SJCRH30 (cell line): ENCODE data around the gene CACNB1. TPM values are rescaled to one million over a fixed set of nuclear protein-coding genes. Genes with fewer than 3 reads are reported as not detected.
"Not testable (repeated sequence)": the region's sequence is repeated elsewhere in the genome, so short reads cannot be mapped to it uniquely, and the experiment has no call there.

Source experiments
- DNase-seq, 2 experiments: peaks; one replicate each; pipeline ENCODE4 v3.0.0-alpha.2; 2015 to 2020
- H3K27ac ChIP-seq: fragments of 250-450 bp; sonication (Bioruptor Pico); 2 replicates; pipeline ENCODE4 v1.5.1; 2020; ENCODE audit warnings: mild to moderate bottlenecking, moderate library complexity
- H3K27me3 ChIP-seq: fragments of 250-450 bp; sonication (Bioruptor Pico); 2 replicates; pipeline ENCODE4 v1.5.1; 2020; ENCODE audit warnings: mild to moderate bottlenecking, moderate library complexity
- H3K36me3 ChIP-seq: fragments of 250-450 bp; sonication (Bioruptor Pico); 2 replicates; pipeline ENCODE4 v1.5.1; 2020; ENCODE audit warnings: mild to moderate bottlenecking, moderate library complexity
- H3K4me1 ChIP-seq: fragments of 250-450 bp; sonication (Bioruptor Pico); 2 replicates; pipeline ENCODE4 v1.5.1; 2020; ENCODE audit warnings: mild to moderate bottlenecking, moderate library complexity
- H3K4me3 ChIP-seq: fragments of 250-450 bp; sonication (Bioruptor Pico); 2 replicates; pipeline ENCODE4 v1.5.1; 2020; ENCODE audit warnings: mild to moderate bottlenecking, moderate library complexity
- H3K9me3 ChIP-seq: fragments of 250-450 bp; sonication (Bioruptor Pico); replicated peaks from 2 replicates; pipeline ENCODE4 v1.5.1; 2020; ENCODE audit warnings: mild to moderate bottlenecking, moderate library complexity
- total RNA-seq: library from RNA; depleted of rRNA; stranded (reverse); fragments of >200 nt; shearing (Covaris generic); gene quantifications from 2 replicates; pipeline ENCODE4 v1.2.3, GENCODE V29; 2014

The CACNB1 gene
- total RNA-seq, 1 experiment from 2014 or later, result 8.3 TPM

DNA sequence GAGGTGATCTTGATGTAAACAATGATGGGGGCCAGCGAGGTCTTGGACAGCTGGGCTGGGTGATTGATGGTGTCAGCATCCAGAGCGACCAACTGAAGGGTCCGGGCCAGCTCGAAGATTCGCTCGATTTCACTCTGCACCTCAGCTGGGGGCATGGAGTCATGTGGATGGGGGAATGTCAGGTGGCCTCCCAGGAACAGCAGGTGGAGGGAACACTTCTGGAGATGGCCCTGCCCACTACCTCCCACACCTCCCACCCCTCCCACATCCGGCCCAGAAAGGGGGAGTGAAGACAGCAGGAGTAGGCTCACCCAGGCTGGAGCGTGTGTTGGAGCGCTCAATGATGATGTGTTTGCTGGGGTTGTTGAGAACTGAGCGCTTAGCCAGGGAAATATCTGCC is 13.7 kb downstream of the CACNB1 start:
- H3K4me3 ChIP-seq, result no peak overlapping the region
- DNase-seq, result no peak
- no peaks in the 10 kb centered on the region for H3K4me1 ChIP-seq
- no peak overlapping the region for H3K27ac ChIP-seq
- H3K36me3 ChIP-seq, result peaks cover 33% of the 10 kb centered on the region
- no peaks in the 10 kb centered on the region for H3K27me3 ChIP-seq
- no peaks in the 10 kb centered on the region for H3K9me3 ChIP-seq

DNA sequence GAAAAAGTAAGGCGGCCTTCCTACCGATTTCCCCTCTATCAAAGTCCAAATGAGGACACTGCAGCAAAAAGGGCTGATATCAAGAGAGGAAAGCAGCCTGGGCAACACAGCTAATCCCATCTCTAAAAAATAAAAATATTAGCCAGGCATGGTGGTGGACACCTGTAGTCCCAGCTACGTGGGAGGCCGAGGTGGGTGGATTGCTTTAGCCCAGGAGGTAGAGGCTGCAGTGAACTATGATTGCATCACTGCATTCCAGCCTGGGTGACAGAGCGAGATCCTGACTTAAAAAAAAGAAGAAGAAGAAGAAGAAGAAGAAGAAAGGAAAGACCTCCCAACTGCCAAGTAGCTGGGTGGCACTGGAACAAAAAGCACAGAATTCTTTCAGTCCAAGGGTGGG is 14.4 kb downstream of the CACNB1 start:
- Histone ChIP-seq H3K27ac (no peak overlapping the region), H3K36me3 (peaks cover 31% of the 10 kb centered on the region), H3K27me3 (no peaks in the 10 kb centered on the region), H3K4me3 (no peak overlapping the region), H3K9me3 (no peaks in the 10 kb centered on the region), H3K4me1 (no peaks in the 10 kb centered on the region)
- DNase-seq, result no peak

DNA sequence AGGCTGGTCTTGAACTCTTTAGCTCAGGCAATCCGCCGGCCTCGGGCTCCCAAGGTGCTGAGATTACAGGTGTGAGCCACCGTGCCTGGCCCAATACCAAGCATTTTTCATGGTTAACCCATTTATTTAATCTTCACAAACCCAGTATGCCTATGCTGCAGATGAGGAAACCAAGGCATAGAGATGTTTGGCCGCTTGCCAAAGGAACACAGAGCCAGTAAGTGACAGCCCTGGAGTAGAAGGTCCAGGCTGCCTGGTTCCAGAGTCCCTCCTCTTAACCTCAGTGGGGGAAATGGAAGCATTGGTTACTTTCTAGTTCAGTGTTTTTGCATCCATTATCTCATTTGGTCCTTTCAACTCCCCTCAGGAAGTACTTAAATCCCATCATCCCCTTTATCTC is 16.2 kb downstream of the CACNB1 start:
- Histone ChIP-seq H3K4me3 (no peak overlapping the region), H3K9me3 (no peaks in the 10 kb centered on the region), H3K36me3 (peaks cover 43% of the 10 kb centered on the region), H3K27ac (no peak overlapping the region), H3K27me3 (no peaks in the 10 kb centered on the region), H3K4me1 (no peaks in the 10 kb centered on the region)
- DNase-seq, result no peak

DNA sequence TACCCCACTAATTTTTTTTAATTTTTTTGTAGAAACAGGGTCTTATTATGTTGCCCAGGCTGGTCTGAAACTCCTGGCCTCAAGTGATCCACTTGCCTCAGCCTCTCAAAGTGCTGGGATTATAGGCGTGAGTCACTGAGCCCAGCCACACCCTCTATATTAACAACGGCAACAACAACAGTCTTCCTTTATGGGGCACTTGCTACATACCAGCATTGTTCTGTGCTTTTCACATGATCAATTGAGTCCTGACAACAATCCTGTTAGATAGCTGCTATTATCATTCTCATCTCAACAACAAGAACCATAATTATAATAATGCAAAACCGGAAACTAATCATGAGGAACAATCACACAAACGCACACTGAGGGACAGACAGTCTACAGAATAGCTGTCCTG is 18.9 kb downstream of the CACNB1 start:
- H3K36me3 ChIP-seq, result peaks cover 46% of the 10 kb centered on the region
- no peak for DNase-seq

DNA sequence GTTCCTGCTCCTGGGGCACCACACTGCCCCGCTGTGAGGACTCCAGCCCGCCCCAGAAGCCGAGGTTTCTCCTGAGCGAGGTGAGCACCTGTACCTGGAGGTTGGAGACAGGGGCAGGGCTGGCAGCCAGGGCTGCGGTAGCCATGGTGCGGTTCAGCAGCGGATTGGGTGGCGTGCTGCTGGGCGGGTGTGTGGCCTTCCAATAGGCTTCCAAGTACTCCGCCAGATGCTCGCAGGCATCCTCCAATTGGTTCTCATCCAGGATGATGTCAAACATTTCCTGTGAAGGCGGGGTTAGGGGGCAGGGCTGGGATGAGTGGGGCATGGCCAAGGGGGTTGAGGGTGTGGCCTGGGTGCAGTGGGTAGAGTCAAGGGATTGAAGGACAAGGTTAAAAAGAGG is 20.2 kb downstream of the CACNB1 start:
- H3K36me3 ChIP-seq, result peaks cover 35% of the 10 kb centered on the region
- H3K4me1 ChIP-seq, result peaks cover 9% of the 10 kb centered on the region
- no peak overlapping the region for H3K4me3 ChIP-seq
- peak; percentile 47 for DNase-seq
- no peak overlapping the region for H3K27ac ChIP-seq
- no peaks in the 10 kb centered on the region for H3K27me3 ChIP-seq
- H3K9me3 ChIP-seq, result no peaks in the 10 kb centered on the region

More for the DNA sequence above, 18.9 kb downstream of the CACNB1 start:
- no peak overlapping the region for H3K4me3 ChIP-seq
- H3K4me1 ChIP-seq, result peaks cover 9% of the 10 kb centered on the region
- no peak overlapping the region for H3K27ac ChIP-seq
- H3K9me3 ChIP-seq, result no peaks in the 10 kb centered on the region
- no peaks in the 10 kb centered on the region for H3K27me3 ChIP-seq

DNA sequence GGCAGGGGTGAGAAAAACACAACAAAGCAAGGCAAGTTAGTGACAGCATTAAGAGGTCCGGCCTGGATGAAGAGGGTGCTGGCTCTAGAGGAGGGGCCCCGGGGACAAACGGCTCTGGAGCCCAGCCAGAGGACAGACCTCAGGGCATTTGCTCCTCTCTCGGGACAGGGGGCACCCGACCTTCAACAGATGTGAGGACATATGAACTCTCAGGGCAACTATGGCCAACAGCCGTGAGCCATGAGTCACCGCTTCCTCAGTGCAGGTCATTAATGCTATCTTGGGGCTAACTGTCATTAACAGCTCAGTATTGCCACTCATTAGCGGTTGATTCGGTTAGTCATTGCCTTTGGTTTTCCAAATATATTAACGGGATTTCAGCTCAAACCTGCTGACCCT is 21.8 kb downstream of the CACNB1 start:
- no peak for DNase-seq
- H3K4me3 ChIP-seq, result no peak overlapping the region
- H3K27me3 ChIP-seq, result no peaks in the 10 kb centered on the region
- peaks cover 22% of the 10 kb centered on the region; the same call in 1 of the 2 replicates for H3K36me3 ChIP-seq
- H3K9me3 ChIP-seq, result no peaks in the 10 kb centered on the region
- no peak overlapping the region for H3K27ac ChIP-seq
- H3K4me1 ChIP-seq, result peaks cover 9% of the 10 kb centered on the region

DNA sequence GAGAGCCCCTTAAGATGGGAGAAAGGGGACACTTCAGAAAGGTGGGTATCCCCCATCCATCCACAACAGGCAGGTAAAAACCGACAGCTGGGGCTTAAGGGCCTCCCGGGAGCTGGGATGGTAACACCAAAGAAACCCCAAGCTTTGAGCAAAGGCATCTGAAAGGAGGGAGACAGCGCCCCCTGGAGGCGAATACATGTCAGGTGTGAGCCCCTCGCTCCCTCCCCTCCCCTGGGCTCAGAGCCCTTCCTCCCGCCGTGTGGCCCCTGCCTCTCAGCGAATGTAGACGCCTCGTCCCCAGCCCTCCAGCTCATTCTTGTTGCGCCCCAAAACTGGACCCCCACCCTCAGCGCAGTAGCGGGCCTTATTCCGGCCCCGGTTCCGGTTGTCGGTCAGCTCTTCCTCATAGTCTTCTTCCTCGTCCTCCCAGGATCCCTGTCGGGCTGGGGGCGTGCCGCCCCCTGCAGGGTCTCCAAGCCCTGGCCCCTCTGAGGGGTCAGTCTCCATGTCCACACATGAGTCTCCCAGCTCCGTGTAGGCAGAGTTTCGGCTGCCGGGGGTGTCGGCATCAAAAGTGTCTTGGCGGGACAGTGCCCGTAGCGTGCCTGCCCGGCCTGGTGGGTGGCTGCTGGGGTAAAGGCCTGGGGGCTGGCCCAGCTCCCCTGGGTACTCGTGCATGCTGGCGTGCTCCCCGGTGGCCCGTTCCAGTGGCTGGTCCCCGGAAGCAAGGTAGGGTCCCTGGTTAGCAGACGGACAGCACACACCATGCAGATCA is 22.4 kb downstream of the CACNB1 start:
- no peaks in the 10 kb centered on the region for H3K27me3 ChIP-seq
- no peaks in the 10 kb centered on the region for H3K9me3 ChIP-seq
- peak; percentile 71 to 87 for DNase-seq
- H3K36me3 ChIP-seq, result peaks cover 19% of the 10 kb centered on the region; the same call in 1 of the 2 replicates
- H3K27ac ChIP-seq, result no peak overlapping the region
- H3K4me3 ChIP-seq, result no peak overlapping the region
- peaks cover 9% of the 10 kb centered on the region for H3K4me1 ChIP-seq

DNA sequence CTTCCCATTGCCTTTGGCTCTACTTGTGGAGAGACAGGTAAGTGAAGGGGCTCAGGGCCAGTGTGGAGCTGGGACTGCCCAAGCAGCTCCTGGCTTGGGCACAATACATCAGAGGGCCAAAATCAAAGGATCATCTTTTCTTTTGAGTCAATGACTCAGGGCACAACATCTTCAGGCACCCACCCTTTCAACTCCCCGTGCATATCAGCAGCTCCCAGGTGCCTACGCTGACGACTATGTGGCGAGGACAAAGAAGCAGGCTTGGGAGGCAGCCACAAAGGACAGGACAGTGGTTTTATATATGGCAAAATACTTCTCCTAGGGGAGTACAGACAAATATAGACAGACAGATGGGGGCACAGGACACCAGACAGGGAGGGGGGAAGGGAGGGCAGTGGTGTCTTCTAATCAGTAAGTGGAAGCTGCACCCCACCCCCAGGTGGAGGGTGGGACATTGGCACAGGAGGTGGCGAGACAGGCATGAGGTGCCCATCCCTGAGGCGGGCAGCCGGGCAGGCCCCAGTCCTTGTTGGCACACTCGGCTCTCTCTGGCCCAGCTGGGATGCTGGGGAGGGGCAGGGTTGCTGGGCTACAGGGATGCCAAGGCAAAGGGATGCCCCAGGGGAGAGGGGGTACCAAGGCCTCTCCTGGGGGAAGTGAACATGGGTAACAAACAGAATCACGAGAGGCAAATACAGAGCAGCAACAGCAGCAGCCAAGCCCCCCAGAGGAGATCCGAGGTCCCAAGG is 23.8 kb downstream of the CACNB1 start:
- peaks cover 19% of the 10 kb centered on the region; the same call in 1 of the 2 replicates for H3K36me3 ChIP-seq
- H3K4me1 ChIP-seq, result peaks cover 9% of the 10 kb centered on the region
- H3K27me3 ChIP-seq, result no peaks in the 10 kb centered on the region
- no peak for DNase-seq
- H3K9me3 ChIP-seq, result no peaks in the 10 kb centered on the region
- no peak overlapping the region for H3K27ac ChIP-seq
- no peak overlapping the region for H3K4me3 ChIP-seq

DNA sequence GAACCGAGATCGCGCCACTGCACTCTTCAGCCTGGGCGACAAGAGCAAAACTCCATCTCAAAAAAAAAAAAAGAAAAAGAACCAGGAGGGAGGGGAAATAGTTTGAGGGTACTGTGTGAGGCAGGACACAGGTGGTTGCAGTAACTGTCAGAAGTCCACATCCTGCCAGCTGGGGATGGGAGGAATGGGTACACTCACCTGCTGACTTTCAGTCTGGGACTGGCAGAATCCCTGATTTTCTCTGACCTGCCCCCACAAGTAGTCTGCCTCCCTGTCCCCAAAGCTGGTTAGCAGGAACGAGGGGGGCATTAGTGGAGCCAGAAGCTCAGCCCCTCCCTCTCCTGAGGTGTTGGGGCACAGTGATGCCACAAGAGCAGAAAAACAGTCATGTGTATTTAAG is 24.4 kb downstream of the CACNB1 start:
- H3K4me1 ChIP-seq, result peaks cover 9% of the 10 kb centered on the region
- no peaks in the 10 kb centered on the region; the same call in 1 of the 2 replicates for H3K9me3 ChIP-seq
- peaks cover 19% of the 10 kb centered on the region; the same call in 1 of the 2 replicates for H3K36me3 ChIP-seq
- DNase-seq, result no peak
- H3K27ac ChIP-seq, result no peak overlapping the region
- H3K4me3 ChIP-seq, result no peak overlapping the region
- no peaks in the 10 kb centered on the region for H3K27me3 ChIP-seq

DNA sequence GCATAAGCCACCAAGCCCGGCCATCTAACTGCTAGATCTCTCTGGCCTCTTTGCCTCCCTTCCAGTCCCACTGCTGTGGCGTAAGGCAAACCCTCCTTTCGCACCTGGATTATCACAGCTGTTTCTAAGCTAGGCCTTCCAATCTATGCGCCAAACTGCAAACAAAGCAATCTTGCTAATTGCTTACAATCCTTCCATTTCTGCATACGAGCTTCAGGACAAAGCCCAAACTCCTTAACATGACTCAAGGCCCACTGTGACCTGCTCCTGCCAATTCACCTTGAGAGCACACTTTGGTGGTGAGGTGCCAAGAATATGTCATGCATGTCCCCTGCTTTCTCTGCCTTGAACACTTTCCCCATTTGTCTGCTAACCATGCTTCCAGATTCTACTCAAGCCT is 25.5 kb downstream of the CACNB1 start:
- H3K27ac ChIP-seq, result no peak overlapping the region

DNA sequence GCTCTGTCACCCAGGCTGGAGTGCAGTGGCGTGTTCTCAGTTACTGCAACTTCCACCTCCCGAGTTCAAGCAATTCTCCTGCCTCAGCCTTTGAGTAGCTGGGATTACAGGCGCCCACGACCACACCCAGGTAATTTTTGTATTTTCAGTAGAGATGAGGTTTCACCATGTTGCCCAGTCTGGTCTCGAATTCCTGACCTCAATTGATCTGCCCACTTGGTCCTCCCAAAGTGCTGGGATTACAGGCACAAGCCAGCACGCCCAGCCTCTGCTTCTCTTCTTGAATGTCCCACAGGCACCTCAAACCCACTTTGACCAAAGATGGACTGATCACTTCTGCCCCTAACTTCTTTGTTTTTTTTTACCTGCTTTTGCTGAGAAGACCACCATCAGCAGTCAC is 26.9 kb downstream of the CACNB1 start:
- DNase-seq, result no peak
- H3K27ac ChIP-seq, result no peak overlapping the region
- no peaks in the 10 kb centered on the region; the same call in 1 of the 2 replicates for H3K9me3 ChIP-seq
- no peak overlapping the region for H3K4me3 ChIP-seq
- peaks cover 6% of the 10 kb centered on the region for H3K4me1 ChIP-seq
- H3K27me3 ChIP-seq, result peaks cover 6% of the 10 kb centered on the region; the same call in 1 of the 2 replicates
- no peaks in the 10 kb centered on the region; the same call in 1 of the 2 replicates for H3K36me3 ChIP-seq

More for the DNA sequence above, 25.5 kb downstream of the CACNB1 start:
- Histone ChIP-seq H3K27me3 (no peaks in the 10 kb centered on the region), H3K4me3 (no peak overlapping the region), H3K4me1 (peaks cover 9% of the 10 kb centered on the region), H3K9me3 (no peaks in the 10 kb centered on the region; the same call in 1 of the 2 replicates), H3K36me3 (peaks cover 9% of the 10 kb centered on the region; the same call in 1 of the 2 replicates)
- no peak for DNase-seq

DNA sequence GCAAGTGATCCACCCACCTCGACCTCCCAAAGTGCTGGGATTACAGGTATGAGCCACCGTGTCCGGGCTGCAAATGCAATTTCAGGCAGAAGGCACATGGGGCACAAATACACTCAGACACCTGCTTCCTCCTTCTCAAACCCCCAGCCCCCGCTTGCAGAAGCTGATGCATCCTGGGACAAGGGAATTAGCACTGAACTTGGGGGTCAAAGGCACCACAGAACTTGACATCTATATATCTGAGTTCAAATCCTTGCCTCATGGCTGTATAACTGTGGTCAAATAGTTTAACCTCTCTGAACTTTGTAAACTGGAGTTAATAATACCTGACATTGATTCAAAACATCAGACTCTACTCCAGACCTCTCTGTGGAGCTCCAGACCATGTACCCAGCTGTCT is 27.4 kb downstream of the CACNB1 start:
- no peak overlapping the region for H3K27ac ChIP-seq
- H3K36me3 ChIP-seq, result no peaks in the 10 kb centered on the region
- no peaks in the 10 kb centered on the region; the same call in 1 of the 2 replicates for H3K9me3 ChIP-seq
- no peak for DNase-seq
- H3K4me3 ChIP-seq, result no peak overlapping the region
- peaks cover 1% of the 10 kb centered on the region for H3K4me1 ChIP-seq
- peaks cover 10% of the 10 kb centered on the region; the same call in 1 of the 2 replicates for H3K27me3 ChIP-seq

DNA sequence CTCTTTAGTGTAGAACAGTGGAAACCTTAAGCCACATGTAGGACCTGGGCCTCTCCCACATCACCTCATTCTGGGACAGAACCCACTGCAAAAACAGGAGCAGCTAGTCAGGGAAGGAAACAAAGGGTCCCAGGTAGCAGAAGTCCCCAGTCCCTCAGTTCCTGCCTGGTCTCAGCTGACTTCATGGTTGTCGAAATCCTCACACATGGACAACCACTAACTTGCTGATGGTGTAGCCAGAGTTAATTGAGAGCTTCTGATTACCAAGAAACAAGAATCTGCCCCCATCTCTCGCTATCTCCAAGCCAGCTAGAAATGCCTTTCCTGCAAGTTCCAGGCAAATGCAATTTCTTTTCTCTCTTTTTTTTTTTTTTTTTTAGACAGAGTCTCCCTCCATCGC is 28.0 kb downstream of the CACNB1 start:
- no peaks in the 10 kb centered on the region for H3K4me1 ChIP-seq
- no peaks in the 10 kb centered on the region for H3K36me3 ChIP-seq
- no peak overlapping the region for H3K4me3 ChIP-seq
- H3K9me3 ChIP-seq, result no peaks in the 10 kb centered on the region; the same call in 1 of the 2 replicates
- no peak for DNase-seq
- peaks cover 12% of the 10 kb centered on the region; the same call in 1 of the 2 replicates for H3K27me3 ChIP-seq
- H3K27ac ChIP-seq, result no peak overlapping the region

DNA sequence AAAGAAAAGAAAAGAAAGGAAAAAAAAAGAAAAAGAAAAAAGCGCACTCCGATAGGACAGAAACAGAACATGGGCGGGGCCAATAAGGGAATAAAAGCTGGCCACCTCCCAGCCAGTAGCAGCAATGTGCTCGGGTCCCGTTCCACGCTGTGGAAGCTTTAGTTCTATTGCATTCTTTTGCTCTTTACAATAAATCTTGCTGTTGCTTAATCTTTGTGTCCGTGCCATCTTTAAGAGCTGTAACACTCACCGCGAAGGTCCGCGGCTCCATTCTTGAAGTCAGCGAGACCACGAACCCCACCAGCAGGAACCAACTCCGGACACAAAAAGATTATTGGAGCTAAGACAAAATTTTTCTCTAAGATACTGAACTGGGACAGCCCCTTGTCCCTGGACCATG is 28.4 kb downstream of the CACNB1 start:
- H3K27me3 ChIP-seq, result peaks cover 12% of the 10 kb centered on the region; the same call in 1 of the 2 replicates
- no peak overlapping the region for H3K27ac ChIP-seq
- no peaks in the 10 kb centered on the region for H3K4me1 ChIP-seq
- H3K36me3 ChIP-seq, result no peaks in the 10 kb centered on the region
- no peaks in the 10 kb centered on the region; the same call in 1 of the 2 replicates for H3K9me3 ChIP-seq
- H3K4me3 ChIP-seq, result no peak overlapping the region
- no peak for DNase-seq

DNA sequence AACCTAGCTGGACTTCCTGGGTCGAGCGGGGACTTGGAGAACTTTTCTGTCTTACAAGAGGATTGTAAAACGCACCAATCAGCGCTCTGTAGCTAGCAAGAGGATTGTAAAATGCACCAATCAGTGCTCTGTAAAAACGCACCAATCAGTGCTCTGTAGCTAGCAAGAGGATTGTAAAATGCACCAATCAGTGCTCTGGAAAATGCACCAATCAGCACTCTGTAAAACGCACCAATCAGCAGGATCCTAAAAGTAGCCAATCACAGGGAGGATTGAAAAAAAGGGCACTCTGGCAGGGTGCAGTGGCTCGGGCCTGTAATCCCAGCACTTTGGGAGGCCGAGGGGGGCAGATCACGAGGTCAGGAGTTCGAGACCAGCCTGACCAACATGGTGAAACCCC is 29.0 kb downstream of the CACNB1 start:
- H3K36me3 ChIP-seq, DNase-seq, H3K27ac ChIP-seq, H3K4me1 ChIP-seq, H3K9me3 ChIP-seq, H3K4me3 ChIP-seq: not testable (repeated sequence)
- peaks cover 12% of the 10 kb centered on the region; the same call in 1 of the 2 replicates for H3K27me3 ChIP-seq
